Measurements from ENCODE around the gene LIN7B. TPM values are rescaled to one million over a fixed set of nuclear protein-coding genes. Genes with fewer than 3 reads are reported as not detected.

Gene LIN7B
- total RNA-seq, 1 experiment from 2014 or later: 11.8 TPM

DNA sequence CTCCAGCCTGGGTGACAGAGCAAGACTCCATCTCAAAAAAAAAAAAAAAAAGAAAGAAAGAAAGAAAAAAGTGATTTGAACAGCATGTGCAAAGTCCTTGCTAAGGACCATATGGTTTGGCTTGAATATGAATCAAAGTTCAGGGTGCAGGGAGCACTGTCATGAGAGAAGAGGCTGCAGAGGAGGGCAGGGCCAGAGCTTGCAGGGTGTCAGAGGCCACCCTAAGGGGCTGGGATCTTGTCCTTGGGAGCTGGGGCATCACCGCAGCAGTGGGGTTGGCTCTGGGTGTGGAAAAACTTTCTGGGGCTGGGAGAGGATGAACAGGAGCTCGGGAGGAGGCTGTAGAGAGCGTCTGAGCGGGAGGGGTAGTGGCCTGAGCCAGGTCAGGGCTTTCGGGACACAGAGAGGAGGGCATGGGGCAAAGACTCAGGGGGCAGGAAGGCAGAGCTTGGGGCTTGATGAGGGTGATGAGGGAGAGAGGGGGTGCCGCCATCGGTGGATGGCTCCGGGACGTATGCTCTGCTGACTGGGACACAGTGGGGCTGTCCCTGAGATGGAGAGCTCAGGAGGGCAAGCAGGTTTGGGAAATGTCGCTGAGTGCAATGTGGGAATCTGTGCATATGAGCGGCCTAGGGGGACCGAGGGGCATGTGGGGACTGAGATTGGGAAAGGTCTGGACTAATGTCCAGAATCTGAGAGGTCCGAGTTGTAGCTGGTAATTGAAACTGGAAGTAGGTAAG lies 46.5 kb downstream of the LIN7B start:
- TF ChIP-seq, protein P1, sequence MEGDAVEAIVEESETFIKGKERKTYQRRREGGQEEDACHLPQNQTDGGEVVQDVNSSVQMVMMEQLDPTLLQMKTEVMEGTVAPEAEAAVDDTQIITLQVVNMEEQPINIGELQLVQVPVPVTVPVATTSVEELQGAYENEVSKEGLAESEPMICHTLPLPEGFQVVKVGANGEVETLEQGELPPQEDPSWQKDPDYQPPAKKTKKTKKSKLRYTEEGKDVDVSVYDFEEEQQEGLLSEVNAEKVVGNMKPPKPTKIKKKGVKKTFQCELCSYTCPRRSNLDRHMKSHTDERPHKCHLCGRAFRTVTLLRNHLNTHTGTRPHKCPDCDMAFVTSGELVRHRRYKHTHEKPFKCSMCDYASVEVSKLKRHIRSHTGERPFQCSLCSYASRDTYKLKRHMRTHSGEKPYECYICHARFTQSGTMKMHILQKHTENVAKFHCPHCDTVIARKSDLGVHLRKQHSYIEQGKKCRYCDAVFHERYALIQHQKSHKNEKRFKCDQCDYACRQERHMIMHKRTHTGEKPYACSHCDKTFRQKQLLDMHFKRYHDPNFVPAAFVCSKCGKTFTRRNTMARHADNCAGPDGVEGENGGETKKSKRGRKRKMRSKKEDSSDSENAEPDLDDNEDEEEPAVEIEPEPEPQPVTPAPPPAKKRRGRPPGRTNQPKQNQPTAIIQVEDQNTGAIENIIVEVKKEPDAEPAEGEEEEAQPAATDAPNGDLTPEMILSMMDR (IDR thresholded peaks at IDR 0.05; ENCODE audit: insufficient read depth in 1 of 2, low read depth in 1 of 2, low read length in 1 of 2, severe bottlenecking in 1 of 2, unreplicated experiment in 1 of 2): no peak
- no peaks in the 10 kb centered on the region for H3K9me3 Mint-ChIP-seq (ENCODE audit: unreplicated experiment)
- Histone ChIP-seq H3K4me3 (ENCODE audit: low read depth, low read length) (no peak overlapping the region), H3K9me3 (no peaks in the 10 kb centered on the region), H3K4me1 (0 out of 2 replicates have a peak, but pooled peaks cover 11% of the 10 kb centered on the region), H3K36me3 (ENCODE audit: control insufficient read depth, insufficient read depth, low read length) (no peaks in the 10 kb centered on the region), H3K27me3 (replicated peaks; ENCODE audit: control insufficient read depth, insufficient read depth, low read length) (no peaks in the 10 kb centered on the region)
- CTCF ChIA-PET: interaction anchor here (0.7 kb wide), 1 partner anchor 886 kb away, joined by 4 read pairs; no protein-coding TSS in a partner anchor
- no peak overlapping the region for H3K27ac Mint-ChIP-seq (ENCODE audit: unreplicated experiment)
- POLR2A ChIA-PET: interaction anchor here (0.8 kb wide), 1 partner anchor 12 kb away, joined by 3 read pairs; no protein-coding TSS in a partner anchor
- no TSS peak for BruUV-seq (replicated peaks)
- H3K4me1 Mint-ChIP-seq (ENCODE audit: low read depth, unreplicated experiment): peaks cover 31% of the 10 kb centered on the region
- no peak overlapping the region for H3K4me3 Mint-ChIP-seq (ENCODE audit: unreplicated experiment)
- no peak for DNase-seq
- H3K27me3 Mint-ChIP-seq (ENCODE audit: insufficient read depth, unreplicated experiment): peaks cover 3% of the 10 kb centered on the region
- intact Hi-C loops (cut with micrococcal nuclease; ENCODE audit: unreplicated experiment): no loop called here
- H3K36me3 Mint-ChIP-seq (ENCODE audit: insufficient read depth, unreplicated experiment): peaks cover 12% of the 10 kb centered on the region

GRCh38 chr19:49161987-49162386 lies 47.8 kb downstream of the LIN7B start:
- Histone ChIP-seq H3K4me1 (0 out of 2 replicates have a peak, but pooled peaks cover 11% of the 10 kb centered on the region), H3K9me3 (no peaks in the 10 kb centered on the region), H3K36me3 (ENCODE audit: control insufficient read depth, insufficient read depth, low read length) (no peaks in the 10 kb centered on the region), H3K4me3 (ENCODE audit: low read depth, low read length) (no peak overlapping the region), H3K27me3 (replicated peaks; ENCODE audit: control insufficient read depth, insufficient read depth, low read length) (no peaks in the 10 kb centered on the region)
- H3K27ac Mint-ChIP-seq (ENCODE audit: unreplicated experiment): no peak overlapping the region
- H3K9me3 Mint-ChIP-seq (ENCODE audit: unreplicated experiment): no peaks in the 10 kb centered on the region
- no peak for DNase-seq
- no TSS peak for BruUV-seq (replicated peaks)
- peaks cover 3% of the 10 kb centered on the region for H3K27me3 Mint-ChIP-seq (ENCODE audit: insufficient read depth, unreplicated experiment)
- TF ChIP-seq, protein P1 (IDR thresholded peaks at IDR 0.05; ENCODE audit: insufficient read depth in 1 of 2, low read depth in 1 of 2, low read length in 1 of 2, severe bottlenecking in 1 of 2, unreplicated experiment in 1 of 2): no peak
- no peak overlapping the region for H3K4me3 Mint-ChIP-seq (ENCODE audit: unreplicated experiment)
- H3K36me3 Mint-ChIP-seq (ENCODE audit: insufficient read depth, unreplicated experiment): peaks cover 12% of the 10 kb centered on the region
- ChIA-PET CTCF (no interaction called here), POLR2A (no interaction called here)
- peaks cover 31% of the 10 kb centered on the region for H3K4me1 Mint-ChIP-seq (ENCODE audit: low read depth, unreplicated experiment)
- intact Hi-C loops (cut with micrococcal nuclease; ENCODE audit: unreplicated experiment): no loop called here

DNA sequence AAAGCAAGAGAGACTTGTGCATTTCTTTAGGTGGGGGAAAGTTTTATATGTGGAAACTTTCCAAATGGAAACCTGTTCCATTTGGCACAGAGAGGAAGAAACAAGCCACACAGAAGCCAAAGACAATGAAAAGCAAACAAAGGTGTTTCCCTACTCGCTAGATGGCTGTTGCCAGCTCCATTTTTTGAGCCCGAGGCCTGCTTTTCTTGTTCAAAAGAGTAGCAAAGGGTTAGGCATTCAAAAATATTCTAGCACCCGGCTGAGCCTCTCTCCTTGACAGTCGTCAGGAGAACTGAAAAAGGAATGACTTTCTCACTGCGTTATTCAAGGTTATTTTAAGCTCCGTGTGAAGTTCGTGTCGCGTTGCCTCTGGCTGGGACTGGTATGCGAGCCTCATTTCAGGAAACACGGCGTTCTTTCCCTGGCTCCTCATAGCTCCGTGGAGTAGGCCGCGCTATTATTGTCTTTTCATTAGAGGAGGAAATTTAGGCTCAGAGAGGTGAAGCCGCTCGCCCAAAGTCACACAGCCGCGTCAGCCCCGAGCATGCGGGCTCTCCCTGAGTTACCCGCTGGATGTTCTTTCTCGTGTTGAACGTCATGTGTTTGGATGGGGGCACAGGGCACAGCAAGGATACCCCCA lies 51.1 kb downstream of the LIN7B start:
- H3K27ac Mint-ChIP-seq (ENCODE audit: unreplicated experiment): no peak overlapping the region
- Histone ChIP-seq H3K4me3 (ENCODE audit: low read depth, low read length) (no peak overlapping the region), H3K27me3 (replicated peaks; ENCODE audit: control insufficient read depth, insufficient read depth, low read length) (no peaks in the 10 kb centered on the region), H3K4me1 (peaks cover 9% of the 10 kb centered on the region), H3K36me3 (ENCODE audit: control insufficient read depth, insufficient read depth, low read length) (no peaks in the 10 kb centered on the region), H3K9me3 (no peaks in the 10 kb centered on the region)
- no TSS peak for BruUV-seq (replicated peaks)
- DNase-seq: no peak
- no peaks in the 10 kb centered on the region for H3K36me3 Mint-ChIP-seq (ENCODE audit: insufficient read depth, unreplicated experiment)
- intact Hi-C loops (cut with micrococcal nuclease; ENCODE audit: unreplicated experiment): no loop called here
- no peak overlapping the region for H3K4me3 Mint-ChIP-seq (ENCODE audit: unreplicated experiment)
- H3K4me1 Mint-ChIP-seq (ENCODE audit: low read depth, unreplicated experiment): peaks cover 10% of the 10 kb centered on the region
- ChIA-PET POLR2A (no interaction called here), CTCF (no interaction called here)
- H3K9me3 Mint-ChIP-seq (ENCODE audit: unreplicated experiment): no peaks in the 10 kb centered on the region
- no peaks in the 10 kb centered on the region for H3K27me3 Mint-ChIP-seq (ENCODE audit: insufficient read depth, unreplicated experiment)
- TF ChIP-seq, protein P1 (IDR thresholded peaks at IDR 0.05; ENCODE audit: insufficient read depth in 1 of 2, low read depth in 1 of 2, low read length in 1 of 2, severe bottlenecking in 1 of 2, unreplicated experiment in 1 of 2): no peak
